Activated T-helper 17 cell treated with anti-CD3 and anti-CD28 coated beads, Interleukin-2, amount 50 U/mL, for 72 hours (primary cell): ENCODE data around the gene QRFP. TPM values are rescaled to one million over a fixed set of nuclear protein-coding genes. Genes with fewer than 3 reads are reported as not detected.

ENCODE experiments used
- ATAC-seq: fragments of 150-1000 bp; cut with Tn5 transposase; replicated peaks from 2 replicates; pipeline ENCODE4 v1.10.0; 2021; ENCODE audit warnings: mild to moderate bottlenecking, moderate library complexity
- H3K27ac Mint-ChIP-seq: one replicate; pipeline ENCODE4 v1.8.0; 2022; ENCODE audit warnings: mixed read lengths
- H3K27me3 Mint-ChIP-seq: one replicate; pipeline ENCODE4 v1.8.0; 2022; ENCODE audit warnings: mixed read lengths
- H3K36me3 Mint-ChIP-seq: one replicate; pipeline ENCODE4 v1.8.0; 2022; ENCODE audit warnings: low read depth, mild to moderate bottlenecking, mixed read lengths
- H3K4me1 Mint-ChIP-seq: one replicate; pipeline ENCODE4 v1.8.0; 2022; ENCODE audit warnings: mixed read lengths
- H3K4me3 Mint-ChIP-seq: one replicate; pipeline ENCODE4 v1.8.0; 2022; ENCODE audit warnings: mild to moderate bottlenecking, mixed read lengths
- H3K9me3 Mint-ChIP-seq: one replicate; pipeline ENCODE4 v1.8.0; 2022; ENCODE audit warnings: mixed read lengths
- total RNA-seq, 2 donors: library from RNA; stranded (reverse); gene quantifications; one replicate each; pipeline ENCODE4 v1.2.3, GENCODE V29; 2022

QRFP gene
- total RNA-seq, 2 donors from 2014 or later, result not detected

DNA sequence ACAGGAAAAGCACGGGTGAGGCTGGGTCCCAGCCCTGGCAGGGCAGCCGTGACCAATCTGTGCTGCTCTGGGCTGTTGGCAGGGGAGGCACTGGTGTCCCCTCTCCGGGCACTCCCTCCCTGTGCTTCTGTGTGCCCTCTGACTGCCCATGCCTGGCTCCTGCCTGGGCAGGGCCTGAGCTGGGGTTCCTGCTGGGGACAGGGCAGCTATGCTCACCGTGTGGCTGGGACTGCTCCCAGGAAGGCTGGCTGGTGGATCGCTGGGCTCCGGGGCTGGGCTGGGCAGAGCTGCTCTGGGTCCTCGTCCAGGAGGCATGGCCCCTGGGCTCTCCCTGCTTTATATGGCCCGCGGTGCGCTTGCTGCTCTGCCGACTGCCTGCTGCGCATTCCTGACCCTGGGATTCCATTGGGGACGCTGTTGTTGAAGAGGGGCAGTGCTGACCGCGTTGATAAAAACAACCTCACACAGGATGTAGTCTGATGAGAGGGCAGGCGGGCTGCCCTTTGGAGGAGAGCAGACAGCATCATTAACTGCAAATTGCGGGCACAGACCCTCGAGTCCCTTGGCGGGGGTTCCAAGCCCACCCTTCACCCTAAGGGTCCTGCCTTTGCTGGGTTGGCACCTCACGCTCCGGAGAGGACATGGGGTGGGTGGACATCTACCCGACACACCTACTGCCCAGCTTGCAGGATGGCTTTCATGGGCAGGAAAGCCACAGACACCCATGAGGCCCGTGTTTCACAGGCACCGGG is 955 bp downstream of the QRFP start:
- H3K27ac Mint-ChIP-seq, result no peak overlapping the region
- no peaks in the 10 kb centered on the region for H3K4me1 Mint-ChIP-seq
- no peak for ATAC-seq

DNA sequence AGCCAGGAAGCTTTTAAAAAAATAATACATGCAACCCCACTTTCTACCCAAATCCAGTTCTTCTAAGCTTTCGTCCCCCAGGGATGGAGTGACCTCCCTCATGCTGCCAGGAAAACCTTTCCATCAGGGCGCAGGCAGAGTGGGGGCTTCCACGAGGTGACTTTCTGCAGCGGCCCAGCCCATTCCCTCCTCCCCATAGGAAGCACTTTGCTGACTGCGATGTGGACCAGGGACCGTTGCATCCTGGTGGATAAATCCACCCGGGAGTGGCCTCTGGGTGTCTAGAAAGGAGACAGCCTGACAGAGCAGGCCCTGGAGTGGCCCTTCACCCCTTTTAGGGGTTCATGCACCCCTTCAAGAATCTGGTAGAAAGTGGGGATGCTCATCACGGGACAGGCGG is 1.6 kb downstream of the QRFP start:
- H3K4me3 Mint-ChIP-seq, result no peak overlapping the region
- no peaks in the 10 kb centered on the region for H3K27me3 Mint-ChIP-seq
- H3K36me3 Mint-ChIP-seq, result no peaks in the 10 kb centered on the region
- H3K27ac Mint-ChIP-seq, result no peak overlapping the region
- ATAC-seq, result no peak
- H3K4me1 Mint-ChIP-seq, result no peaks in the 10 kb centered on the region
- H3K9me3 Mint-ChIP-seq, result no peaks in the 10 kb centered on the region

More for the DNA sequence above, 955 bp downstream of the QRFP start:
- no peaks in the 10 kb centered on the region for H3K9me3 Mint-ChIP-seq
- no peaks in the 10 kb centered on the region for H3K27me3 Mint-ChIP-seq
- H3K36me3 Mint-ChIP-seq, result no peaks in the 10 kb centered on the region
- H3K4me3 Mint-ChIP-seq, result no peak overlapping the region

DNA sequence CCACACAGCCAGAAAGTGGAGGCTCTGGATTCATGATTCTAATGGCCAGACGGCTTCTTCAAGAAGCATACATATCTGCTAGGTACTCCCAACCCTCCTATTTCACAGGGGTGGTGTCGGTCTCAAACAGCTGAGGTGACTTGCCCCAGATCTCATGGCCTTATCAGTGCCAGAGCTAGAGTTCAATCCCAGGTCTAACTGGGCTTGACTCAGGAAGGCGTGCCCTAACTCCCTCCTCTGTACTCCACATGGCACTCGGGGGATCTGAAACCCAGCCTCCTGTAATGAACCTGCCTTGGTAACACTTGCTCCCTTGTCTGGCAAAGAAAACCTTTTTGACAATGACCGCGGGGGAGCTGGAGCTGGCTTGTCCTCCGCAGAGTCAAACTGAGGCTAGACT is 2.1 kb downstream of the QRFP start:
- no peaks in the 10 kb centered on the region for H3K9me3 Mint-ChIP-seq
- H3K27ac Mint-ChIP-seq, result no peak overlapping the region
- no peak for ATAC-seq

DNA sequence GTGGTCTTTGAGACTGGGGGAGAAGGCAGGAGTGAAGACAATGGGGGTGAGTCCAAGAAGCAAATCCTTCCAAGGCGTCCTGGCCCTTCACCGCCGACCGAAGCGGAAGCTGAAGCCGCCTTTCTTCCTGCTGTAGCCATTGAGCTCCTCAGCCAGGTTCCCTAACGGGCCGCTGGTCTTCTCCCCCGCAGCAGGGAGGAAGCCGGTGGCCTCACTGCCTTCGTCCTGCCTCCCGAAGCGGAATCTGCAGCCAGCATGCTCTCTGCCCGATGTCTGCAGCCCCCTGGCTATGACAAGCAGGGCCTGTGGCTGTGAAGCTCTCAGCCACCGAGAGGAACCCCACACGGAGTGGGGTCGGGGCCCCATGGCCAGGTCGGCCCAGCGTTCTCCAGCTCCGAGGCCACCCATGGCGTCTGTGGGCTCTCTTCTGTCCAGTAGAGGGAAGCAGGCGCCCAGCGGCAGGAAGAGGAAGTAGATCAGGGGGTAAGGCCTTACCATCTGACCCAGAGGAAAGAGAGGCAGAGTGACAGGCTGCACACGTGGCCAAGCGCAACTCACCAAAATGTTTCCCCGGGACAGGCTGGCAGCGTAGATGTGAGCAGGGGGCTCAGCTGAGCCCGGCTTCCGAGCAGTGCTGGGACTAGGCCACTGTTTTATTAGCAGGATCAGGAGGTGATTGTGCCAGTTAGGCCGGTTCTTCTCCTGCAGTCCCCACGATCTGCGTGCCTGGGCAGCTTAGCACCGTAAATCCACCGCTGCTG is 3.1 kb downstream of the QRFP start:
- Mint-ChIP-seq H3K4me1 (no peaks in the 10 kb centered on the region), H3K9me3 (no peaks in the 10 kb centered on the region), H3K27me3 (no peaks in the 10 kb centered on the region), H3K27ac (no peak overlapping the region), H3K36me3 (no peaks in the 10 kb centered on the region), H3K4me3 (no peak overlapping the region)
- ATAC-seq, result no peak

More for the DNA sequence above, 2.1 kb downstream of the QRFP start:
- Mint-ChIP-seq H3K36me3 (no peaks in the 10 kb centered on the region), H3K27me3 (no peaks in the 10 kb centered on the region), H3K4me3 (no peak overlapping the region), H3K4me1 (no peaks in the 10 kb centered on the region)

DNA sequence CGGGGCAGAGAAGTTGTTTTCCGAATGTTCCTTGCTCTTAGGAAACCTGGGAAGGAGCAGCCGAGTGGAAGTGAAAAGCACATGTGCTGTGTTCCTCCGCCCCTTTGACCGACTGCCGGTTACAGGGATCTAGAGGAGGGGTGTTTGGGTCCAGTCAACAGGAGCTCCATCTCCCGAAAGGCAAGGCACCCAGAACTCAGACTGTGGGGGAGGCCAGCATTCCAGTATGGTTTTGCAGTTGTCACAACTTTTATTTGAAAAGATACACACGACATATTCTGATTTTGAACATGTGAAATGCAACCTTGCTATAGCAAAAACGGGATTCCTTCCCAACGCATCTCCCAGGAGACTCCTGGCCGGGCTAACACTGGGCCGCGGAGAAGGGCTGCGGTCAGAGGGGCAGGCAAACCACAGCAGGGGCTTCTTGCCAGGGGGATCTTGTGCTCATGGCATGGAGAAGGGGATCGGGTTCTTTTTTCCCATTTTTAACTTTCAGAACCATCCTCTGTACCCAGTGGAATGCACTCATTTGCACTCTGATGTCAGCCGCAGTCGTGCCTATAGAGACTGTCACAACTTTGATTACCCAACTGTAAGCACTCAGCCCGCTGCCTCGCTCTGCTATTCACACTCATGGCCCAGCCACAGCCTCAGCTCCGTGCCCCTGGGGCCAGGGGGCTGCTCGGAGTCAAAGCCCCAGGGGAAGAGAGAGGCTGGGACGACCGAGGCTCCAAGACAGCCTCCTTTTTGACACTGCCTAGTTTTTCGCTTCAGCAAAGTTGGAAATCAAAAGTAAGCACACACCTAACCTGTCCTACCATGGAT is 3.9 kb downstream of the QRFP start:
- Mint-ChIP-seq H3K27me3 (no peaks in the 10 kb centered on the region), H3K36me3 (peaks cover 5% of the 10 kb centered on the region), H3K9me3 (no peaks in the 10 kb centered on the region)

DNA sequence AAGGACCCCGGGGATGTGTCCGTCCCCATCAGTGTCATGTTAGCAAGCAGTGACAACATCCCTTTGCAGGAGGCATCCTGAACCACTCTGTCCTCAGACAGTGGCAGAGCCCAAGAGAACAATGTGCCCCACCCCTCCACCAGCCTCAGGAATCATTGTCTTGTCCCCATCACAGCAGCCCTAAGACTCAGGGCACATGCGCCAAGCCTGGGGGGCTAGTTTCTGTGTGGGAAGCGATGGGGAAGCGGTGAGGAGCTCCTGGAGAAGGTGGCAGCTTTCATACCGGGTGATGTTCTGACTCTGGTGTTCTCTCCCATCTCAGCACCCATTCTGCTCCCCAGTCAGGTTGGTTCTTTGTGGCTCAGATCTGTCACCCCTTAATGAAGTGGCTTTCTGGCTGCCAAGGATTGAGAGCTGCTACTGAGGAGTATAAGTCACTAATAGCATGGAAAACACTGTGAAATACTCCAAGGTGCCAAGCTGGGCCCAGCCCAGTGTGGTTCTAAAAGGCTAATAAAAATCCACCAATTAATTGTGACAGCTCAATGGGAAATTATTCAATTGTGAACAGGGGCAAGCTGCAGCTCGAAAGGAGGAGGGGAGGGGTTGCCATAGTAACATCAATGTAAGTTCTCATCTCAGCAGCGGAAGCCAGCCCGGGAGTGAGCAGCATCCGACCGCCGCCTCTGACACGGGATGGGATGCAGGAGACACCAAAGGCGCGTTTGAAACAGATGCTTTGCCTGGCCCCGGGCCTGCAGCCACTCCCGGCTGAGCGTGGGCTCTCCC is 4.7 kb downstream of the QRFP start:
- Mint-ChIP-seq H3K4me3 (no peak overlapping the region), H3K27ac (no peak overlapping the region), H3K9me3 (no peaks in the 10 kb centered on the region), H3K27me3 (no peaks in the 10 kb centered on the region), H3K36me3 (peaks cover 11% of the 10 kb centered on the region), H3K4me1 (no peaks in the 10 kb centered on the region)
- ATAC-seq, result no peak

More for the DNA sequence above, 3.9 kb downstream of the QRFP start:
- no peak overlapping the region for H3K27ac Mint-ChIP-seq
- no peak overlapping the region for H3K4me3 Mint-ChIP-seq
- H3K4me1 Mint-ChIP-seq, result no peaks in the 10 kb centered on the region
- no peak for ATAC-seq

DNA sequence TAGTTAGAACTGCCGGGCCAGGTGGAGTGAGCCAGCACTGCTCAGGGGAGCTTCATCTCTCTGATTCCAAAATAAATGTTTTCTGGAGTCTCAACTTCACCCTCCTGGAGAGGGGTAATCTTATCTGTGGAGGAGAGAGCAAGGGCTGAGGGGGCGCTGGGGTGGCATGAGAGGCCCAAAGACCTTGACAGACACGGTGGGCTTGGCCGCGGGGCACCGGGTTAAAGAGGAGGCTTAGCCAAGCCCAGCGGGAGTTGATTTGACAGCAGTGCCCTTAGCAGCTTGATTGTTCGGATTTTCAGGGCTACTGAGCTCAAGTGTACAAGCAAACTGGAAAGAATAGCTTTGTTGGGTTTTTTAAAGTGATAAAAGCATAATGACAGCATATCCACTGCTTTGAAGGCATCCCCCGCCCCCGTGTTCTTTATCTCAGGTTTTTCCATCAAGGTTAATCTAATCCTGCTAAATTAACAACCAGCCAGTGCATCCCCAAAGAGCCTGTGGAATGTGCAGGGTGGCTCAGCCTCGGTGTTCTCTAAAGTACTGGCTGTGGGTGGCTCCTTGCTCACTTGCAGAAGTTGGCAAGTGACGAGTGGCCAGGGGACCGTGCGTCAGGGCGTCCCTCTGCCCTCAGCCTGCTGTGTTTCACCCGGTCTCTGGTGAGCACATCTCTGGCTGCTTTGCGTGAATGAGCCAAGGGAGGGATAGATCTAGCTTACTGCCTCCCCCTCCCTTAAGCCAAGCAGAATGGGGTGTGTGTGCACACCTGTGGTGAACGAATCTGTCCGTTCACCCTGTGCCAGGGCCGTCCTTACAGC is 5.5 kb downstream of the QRFP start:
- no peak overlapping the region for H3K27ac Mint-ChIP-seq
- H3K27me3 Mint-ChIP-seq, result no peaks in the 10 kb centered on the region
- no peaks in the 10 kb centered on the region for H3K9me3 Mint-ChIP-seq
- H3K4me1 Mint-ChIP-seq, result no peaks in the 10 kb centered on the region
- peaks cover 13% of the 10 kb centered on the region for H3K36me3 Mint-ChIP-seq
- no peak for ATAC-seq
- no peak overlapping the region for H3K4me3 Mint-ChIP-seq

DNA sequence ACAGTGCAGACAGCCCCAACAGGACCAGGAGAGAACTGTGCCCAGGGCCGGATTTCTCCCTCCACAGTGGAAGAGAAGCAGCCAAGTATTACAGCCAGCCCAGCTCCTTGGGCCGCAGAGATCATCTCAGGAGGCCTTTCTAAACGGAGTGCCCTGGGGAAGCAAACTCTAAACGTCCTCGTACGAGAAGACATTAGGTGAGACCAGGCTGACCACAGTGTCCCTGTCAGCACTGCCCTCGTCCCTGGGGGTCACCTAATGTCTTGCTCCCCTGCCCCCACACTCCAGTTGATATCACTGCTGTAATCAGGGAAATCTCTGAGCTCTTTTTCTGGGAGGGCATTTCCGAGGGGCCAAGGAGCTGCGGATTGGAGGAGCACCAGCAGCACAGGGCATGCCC is 6.5 kb downstream of the QRFP start:
- Mint-ChIP-seq H3K4me3 (no peak overlapping the region), H3K9me3 (no peaks in the 10 kb centered on the region), H3K4me1 (no peaks in the 10 kb centered on the region), H3K27ac (no peak overlapping the region), H3K27me3 (no peaks in the 10 kb centered on the region), H3K36me3 (peaks cover 21% of the 10 kb centered on the region)
- no peak for ATAC-seq

DNA sequence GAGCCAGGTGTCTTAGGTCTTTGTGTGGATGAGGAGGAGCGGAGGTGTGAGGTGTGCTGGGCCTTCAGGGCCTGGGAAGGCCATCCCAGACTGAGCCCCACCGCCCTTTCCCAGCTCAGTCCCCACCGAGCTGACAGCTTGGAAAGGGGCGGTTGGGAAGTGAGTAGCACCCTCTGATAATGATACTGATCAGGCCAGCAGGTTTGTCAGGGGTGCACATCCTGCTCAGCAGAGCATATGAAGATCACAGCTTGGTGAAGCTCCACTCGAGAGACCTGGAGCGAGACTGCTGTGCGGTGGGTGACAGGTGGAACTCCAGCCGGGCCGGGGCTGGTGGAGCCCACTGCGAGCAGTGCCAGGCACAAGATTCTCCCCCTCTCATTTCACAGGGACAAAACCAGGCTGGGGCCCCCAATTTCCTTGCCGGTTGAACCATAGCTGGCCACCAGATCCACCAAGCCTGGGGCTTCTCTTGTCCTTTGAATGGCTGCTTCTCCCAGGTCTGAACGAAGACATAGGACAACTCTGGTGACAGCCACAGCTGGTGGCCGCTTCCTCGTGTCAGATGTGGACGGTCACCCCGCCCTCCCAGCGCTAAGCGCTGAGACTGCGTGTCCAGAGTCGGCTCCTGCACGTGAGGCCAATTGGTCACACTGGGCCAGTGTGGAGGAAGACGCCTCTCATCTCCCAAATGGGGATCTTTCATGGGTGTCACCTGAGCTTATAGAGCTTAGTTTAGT is 8.3 kb downstream of the QRFP start:
- Mint-ChIP-seq H3K36me3 (peaks cover 38% of the 10 kb centered on the region), H3K9me3 (no peaks in the 10 kb centered on the region), H3K27me3 (no peaks in the 10 kb centered on the region), H3K27ac (no peak overlapping the region), H3K4me1 (no peaks in the 10 kb centered on the region), H3K4me3 (no peak overlapping the region)
- ATAC-seq, result no peak

DNA sequence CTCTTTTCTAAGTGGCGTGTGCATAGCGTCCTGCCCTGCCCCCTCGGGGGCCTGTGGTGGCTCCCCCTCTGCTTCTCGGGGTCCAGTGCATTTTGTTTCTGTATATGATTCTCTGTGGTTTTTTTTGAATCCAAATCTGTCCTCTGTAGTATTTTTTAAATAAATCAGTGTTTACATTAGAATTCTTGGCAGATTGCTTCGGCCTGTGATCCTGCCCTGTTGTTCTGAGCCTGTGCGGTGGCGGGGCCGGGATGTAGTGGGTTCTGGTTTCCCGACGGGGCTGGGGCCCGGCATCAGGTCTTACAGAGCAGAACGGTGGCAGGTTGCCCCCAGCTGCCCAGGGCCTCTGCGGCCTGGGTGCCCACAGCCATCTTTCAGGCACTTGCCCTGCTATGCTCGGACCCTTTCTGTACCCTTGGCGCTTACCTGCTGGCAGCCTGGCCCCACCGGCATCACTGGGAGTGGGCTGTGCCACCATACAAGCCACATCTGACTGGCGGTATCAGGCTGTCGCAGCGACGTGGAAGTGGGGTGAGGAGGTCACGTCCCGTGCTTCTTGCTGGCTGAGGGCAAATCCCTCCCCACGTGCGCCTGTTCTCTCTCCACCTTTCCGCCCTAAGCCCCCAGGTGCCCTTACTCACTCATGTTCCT is 9.0 kb downstream of the QRFP start:
- no peak overlapping the region for H3K27ac Mint-ChIP-seq
- peaks cover 40% of the 10 kb centered on the region for H3K36me3 Mint-ChIP-seq

DNA sequence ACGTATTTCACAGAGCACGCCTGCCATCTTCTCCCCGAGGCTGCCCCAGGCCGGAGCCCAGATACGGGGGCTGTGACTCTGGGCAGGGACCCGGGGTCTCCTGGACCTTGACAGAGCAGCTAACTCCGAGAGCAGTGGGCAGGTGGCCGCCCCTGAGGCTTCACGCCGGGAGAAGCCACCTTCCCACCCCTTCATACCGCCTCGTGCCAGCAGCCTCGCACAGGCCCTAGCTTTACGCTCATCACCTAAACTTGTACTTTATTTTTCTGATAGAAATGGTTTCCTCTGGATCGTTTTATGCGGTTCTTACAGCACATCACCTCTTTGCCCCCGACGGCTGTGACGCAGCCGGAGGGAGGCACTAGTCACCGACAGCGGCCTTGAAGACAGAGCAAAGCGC is 9.6 kb downstream of the QRFP start:
- H3K36me3 Mint-ChIP-seq, result peaks cover 40% of the 10 kb centered on the region
- no peak for ATAC-seq
- no peak overlapping the region for H3K4me3 Mint-ChIP-seq
- no peaks in the 10 kb centered on the region for H3K9me3 Mint-ChIP-seq
- no peaks in the 10 kb centered on the region for H3K27me3 Mint-ChIP-seq
- H3K27ac Mint-ChIP-seq, result no peak overlapping the region
- H3K4me1 Mint-ChIP-seq, result no peaks in the 10 kb centered on the region

More for the DNA sequence above, 9.0 kb downstream of the QRFP start:
- no peaks in the 10 kb centered on the region for H3K4me1 Mint-ChIP-seq
- H3K27me3 Mint-ChIP-seq, result no peaks in the 10 kb centered on the region
- no peak overlapping the region for H3K4me3 Mint-ChIP-seq
- H3K9me3 Mint-ChIP-seq, result no peaks in the 10 kb centered on the region
- ATAC-seq, result no peak

DNA sequence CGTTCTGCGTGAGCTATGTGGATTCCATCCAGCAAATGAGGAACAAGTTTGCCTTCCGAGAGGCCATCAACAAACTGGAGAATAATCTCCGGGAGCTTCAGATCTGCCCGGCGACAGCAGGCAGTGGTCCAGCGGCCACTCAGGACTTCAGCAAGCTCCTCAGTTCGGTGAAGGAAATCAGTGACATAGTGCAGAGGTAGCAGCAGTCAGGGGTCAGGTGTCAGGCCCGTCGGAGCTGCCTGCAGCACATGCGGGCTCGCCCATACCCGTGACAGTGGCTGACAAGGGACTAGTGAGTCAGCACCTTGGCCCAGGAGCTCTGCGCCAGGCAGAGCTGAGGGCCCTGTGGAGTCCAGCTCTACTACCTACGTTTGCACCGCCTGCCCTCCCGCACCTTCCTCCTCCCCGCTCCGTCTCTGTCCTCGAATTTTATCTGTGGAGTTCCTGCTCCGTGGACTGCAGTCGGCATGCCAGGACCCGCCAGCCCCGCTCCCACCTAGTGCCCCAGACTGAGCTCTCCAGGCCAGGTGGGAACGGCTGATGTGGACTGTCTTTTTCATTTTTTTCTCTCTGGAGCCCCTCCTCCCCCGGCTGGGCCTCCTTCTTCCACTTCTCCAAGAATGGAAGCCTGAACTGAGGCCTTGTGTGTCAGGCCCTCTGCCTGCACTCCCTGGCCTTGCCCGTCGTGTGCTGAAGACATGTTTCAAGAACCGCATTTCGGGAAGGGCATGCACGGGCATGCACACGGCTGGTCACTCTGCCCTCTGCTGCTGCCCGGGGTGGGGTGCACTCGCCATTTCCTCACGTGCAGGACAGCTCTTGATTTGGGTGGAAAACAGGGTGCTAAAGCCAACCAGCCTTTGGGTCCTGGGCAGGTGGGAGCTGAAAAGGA is 10.9 kb downstream of the QRFP start:
- Mint-ChIP-seq H3K9me3 (no peaks in the 10 kb centered on the region), H3K27me3 (no peaks in the 10 kb centered on the region), H3K27ac (no peak overlapping the region), H3K4me1 (no peaks in the 10 kb centered on the region), H3K36me3 (peaks cover 48% of the 10 kb centered on the region), H3K4me3 (no peak overlapping the region)
- ATAC-seq, result no peak
